GM19468 (cell line): ENCODE data around the gene TTN.
"Not testable (repeated sequence)": the region's sequence is repeated elsewhere in the genome, so short reads cannot be mapped to it uniquely, and the experiment has no call there.

Experiments
- ATAC-seq: cut with Tn5 transposase; IDR thresholded peaks from one replicate; pipeline ENCODE4 v1.9.1; 2021; ENCODE audit warnings: mild to moderate bottlenecking, moderate library complexity, moderate number of reproducible peaks; ENCODE audit not compliant: unreplicated experiment; ENCODE audit errors: extremely low read depth

TTN gene

GRCh38 chr2:178553047-178553446, 254.2 kb downstream of the TTN start:
- ATAC-seq = no peak

DNA sequence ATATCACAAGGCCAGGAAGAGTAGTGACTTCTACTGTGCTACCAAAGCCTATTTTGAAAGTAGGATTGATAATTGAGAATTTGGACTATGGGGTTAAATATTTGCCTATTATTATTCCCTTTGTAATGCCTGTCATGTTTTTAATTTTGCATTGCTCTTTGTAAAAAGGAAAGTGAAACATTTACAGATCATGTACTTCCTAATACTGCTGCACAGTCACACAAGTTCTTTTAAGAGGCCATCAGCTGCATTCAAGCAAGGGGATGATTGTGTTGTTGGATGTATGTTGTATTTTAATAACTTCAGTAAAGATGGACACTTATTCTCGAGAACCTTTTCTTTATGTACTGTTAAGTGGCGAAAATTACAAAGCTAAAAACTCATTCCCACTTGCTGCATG, 256.9 kb downstream of the TTN start:
- ATAC-seq = no peak

DNA sequence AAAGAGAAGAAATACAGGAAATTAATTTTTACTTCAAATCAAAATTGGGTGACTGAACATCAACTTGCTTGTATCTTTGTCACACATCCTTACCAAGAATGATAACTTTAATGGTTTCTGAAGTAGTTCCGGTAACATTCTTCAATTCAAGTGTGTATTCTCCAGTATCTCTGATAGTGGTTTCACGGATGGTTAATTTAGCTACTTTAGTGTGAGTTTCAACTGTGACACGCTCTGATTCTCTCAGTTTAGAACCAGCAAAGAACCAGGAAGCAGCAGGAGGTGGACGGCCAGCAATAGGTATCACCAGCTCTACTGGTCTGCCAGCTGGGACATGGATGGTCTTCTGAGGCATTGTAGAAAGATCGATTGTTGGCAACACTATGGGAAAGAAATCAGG, 264.7 kb downstream of the TTN start:
- no peak for ATAC-seq

DNA sequence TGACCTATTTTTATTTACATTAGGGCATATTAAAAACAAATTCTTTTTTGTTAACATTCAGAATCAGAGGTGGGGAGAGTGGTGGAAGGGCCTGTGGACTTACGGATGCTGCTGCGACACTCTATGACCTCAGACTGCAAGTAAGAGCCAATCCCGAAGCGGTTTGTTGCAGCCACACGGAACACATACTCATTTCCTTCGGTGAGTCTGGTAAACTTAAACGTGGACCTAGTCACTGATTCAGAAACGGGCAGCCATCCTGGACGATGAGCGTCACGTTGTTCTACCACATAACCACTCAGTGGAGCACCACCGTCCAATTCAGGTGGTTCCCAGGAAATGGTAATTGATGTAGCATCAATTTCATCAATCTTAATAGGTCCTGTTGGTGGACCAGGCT, 265.1 kb downstream of the TTN start:
- ATAC-seq = no peak

DNA sequence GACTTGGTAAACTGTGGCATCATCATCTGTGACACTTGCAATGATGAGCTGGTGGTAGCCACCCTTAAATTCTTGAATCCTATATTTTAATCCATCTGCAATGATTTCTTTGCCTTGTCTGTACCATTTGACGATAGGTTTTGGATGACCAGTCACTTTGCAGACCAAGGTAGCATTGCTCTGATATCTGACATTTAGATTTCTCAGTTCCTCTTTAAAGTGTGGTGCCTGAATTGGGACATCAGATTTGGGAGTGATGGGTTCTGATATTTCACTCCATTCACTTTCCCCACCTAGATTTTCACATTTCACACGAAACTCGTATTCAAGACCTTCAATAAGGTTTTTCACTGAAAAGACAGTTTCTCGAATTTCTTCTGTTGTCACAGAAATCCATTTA, 271.2 kb downstream of the TTN start:
- no peak for ATAC-seq

- no peak for ATAC-seq
Measured at GRCh38 chr2:178531168-178531567, 276.1 kb downstream of the TTN start.

GRCh38 chr2:178530625-178531142, 276.5 kb downstream of the TTN start:
- peak; percentile 89 for ATAC-seq

DNA sequence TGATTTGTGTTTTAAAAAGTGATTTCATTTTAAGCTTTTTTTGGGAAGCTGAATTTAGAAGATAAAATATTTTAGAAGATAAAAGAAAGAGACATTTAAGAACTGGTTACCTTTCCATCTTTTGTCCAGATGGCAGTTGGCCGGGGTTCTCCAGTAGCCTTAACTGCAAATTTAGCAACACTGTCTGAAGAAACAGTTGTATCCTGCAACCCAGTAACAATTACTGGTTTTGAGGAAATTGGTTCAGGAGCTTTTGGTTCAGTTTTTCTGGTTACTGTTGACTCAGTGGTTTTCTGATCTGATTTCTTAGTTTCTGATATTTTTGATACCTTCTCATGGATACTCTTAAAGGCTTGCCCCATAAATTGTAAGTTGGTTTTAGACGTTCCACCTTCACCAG, 277.1 kb downstream of the TTN start:
- ATAC-seq = no peak

DNA sequence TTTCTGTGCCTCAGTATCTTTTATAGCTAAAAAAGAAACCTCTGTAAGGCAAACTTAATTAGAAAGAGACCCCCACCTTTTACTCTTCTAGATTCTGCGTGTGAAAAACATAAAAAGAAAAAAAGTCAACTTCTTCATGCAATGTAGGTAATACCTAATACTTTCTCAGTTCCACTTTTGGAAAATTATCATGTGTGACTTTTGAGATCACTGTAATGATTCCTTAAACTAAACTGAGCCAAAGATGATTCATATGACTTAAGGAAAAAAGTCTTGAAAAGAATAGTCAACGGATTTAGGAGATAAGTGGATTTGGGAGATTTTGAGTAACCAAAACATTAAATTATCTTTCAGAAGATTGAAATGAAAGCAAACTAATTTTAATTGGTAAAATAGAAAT, 278.0 kb downstream of the TTN start:
- ATAC-seq = no peak

- ATAC-seq = no peak
Measured at GRCh38 chr2:178528647-178529046, 278.6 kb downstream of the TTN start.

- no peak for ATAC-seq
Measured at GRCh38 chr2:178527592-178527991, 279.6 kb downstream of the TTN start.

DNA sequence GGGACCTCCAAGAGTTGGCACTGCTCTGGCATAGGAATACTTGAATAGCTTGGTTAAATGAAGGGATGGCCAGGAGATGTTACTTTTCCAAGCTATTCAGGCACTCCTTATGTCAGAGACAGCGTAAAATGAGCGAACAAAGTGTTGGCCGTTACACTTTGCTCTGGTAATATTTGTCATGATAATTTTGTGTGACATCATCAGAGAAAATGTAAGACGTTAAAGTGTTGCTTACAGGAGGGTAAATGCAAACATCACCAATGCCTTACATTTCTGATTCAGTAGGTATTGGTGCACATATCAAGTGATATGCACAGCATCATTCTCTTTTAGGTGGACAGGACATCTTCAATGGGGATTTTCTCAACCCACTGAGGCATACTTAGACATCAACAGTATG, 281.0 kb downstream of the TTN start:
- no peak for ATAC-seq

- ATAC-seq = not testable (repeated sequence)
Measured at GRCh38 chr2:178525460-178525859, 281.8 kb downstream of the TTN start.

GRCh38 chr2:178525010-178525409, 282.2 kb downstream of the TTN start:
- ATAC-seq = not testable (repeated sequence)

- ATAC-seq = no peak
Measured at GRCh38 chr2:178523596-178524134, 283.6 kb downstream of the TTN start.

GRCh38 chr2:178522950-178523595, 284.1 kb downstream of the TTN start:
- peak; percentile 93 for ATAC-seq

GRCh38 chr2:178521304-178522150, 285.7 kb downstream of the TTN start:
- ATAC-seq = no peak

GRCh38 chr2:178517496-178517895, 289.7 kb downstream of the TTN start:
- no peak for ATAC-seq

GRCh38 chr2:178514664-178515063, 292.6 kb downstream of the TTN start:
- ATAC-seq = no peak

DNA sequence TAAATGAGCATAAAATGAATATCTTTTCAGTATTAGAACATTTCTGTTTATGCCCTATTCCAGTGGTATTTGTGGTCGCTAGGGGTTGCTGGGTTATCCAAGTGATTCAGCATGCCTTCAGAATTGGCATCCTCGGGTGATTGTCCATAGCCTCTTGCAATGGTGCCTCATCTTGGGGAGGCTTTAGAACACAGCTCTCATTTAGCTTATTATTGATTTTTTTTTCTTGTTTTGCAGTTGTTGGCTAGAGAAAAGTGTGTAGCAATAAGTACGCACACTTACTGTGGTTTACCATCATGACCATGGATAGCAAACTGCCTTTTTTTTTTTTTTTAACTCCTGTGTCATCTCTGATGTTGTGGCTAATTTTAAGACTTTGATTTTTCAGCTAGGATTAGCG, 293.3 kb downstream of the TTN start:
- ATAC-seq = no peak

- no peak for ATAC-seq
Measured at GRCh38 chr2:178512484-178512883, 294.7 kb downstream of the TTN start.
